ENCODE results near the gene KPNB1. TPM values are rescaled to one million over a fixed set of nuclear protein-coding genes. Genes with fewer than 3 reads are reported as not detected.
A peak's percentile ranks its signal among the peaks of the same experiment; 100 is the strongest.

The KPNB1 gene
- total RNA-seq, 2 donors from 2014 or later, result 183 to 196 TPM

- Mint-ChIP-seq H3K27ac (no peak overlapping the region), H3K4me1 (peaks cover 36% of the 10 kb centered on the region), H3K36me3 (ENCODE audit: low read depth) (peaks cover 2% of the 10 kb centered on the region), H3K27me3 (peaks cover 14% of the 10 kb centered on the region), H3K4me3 (peak overlapping the region; percentile 95)
- ATAC-seq, result no peak
- no peaks in the 10 kb centered on the region for H3K9me3 ChIP-seq (ENCODE audit: control insufficient read depth, low read length, poor library complexity, severe bottlenecking)
- DNase-seq, result no peak
Measured at GRCh38 chr17:47732399-47733046, 82.8 kb downstream of the KPNB1 start.

- ATAC-seq, result peak; percentile 94
- H3K27ac Mint-ChIP-seq, result peak within 1 kb of the TSS; percentile 94
- no peaks in the 10 kb centered on the region for H3K9me3 ChIP-seq (ENCODE audit: control insufficient read depth, low read length, poor library complexity, severe bottlenecking)
- peaks cover 14% of the 10 kb centered on the region for H3K27me3 Mint-ChIP-seq
- DNase-seq, result peak; percentile 70 to 84 (median 72)
- H3K36me3 Mint-ChIP-seq (ENCODE audit: low read depth), result peaks cover 2% of the 10 kb centered on the region
- peaks cover 36% of the 10 kb centered on the region for H3K4me1 Mint-ChIP-seq
- H3K4me3 Mint-ChIP-seq, result peak within 1 kb of the TSS; percentile 95
Measured at GRCh38 chr17:47733047-47733673, 83.4 kb downstream of the KPNB1 start, which contains the start of gene TBX21. TBX21 (plus strand) TSS chr17:47733236; CDS start chr17:47733455, 219 bp downstream.

GRCh38 chr17:47733674-47734410 is 84.1 kb downstream of the KPNB1 start:
- peaks cover 8% of the 10 kb centered on the region for H3K27me3 Mint-ChIP-seq
- peak; percentile 5 for ATAC-seq
- no peak for DNase-seq
- H3K4me1 Mint-ChIP-seq, result peaks cover 33% of the 10 kb centered on the region
- no peaks in the 10 kb centered on the region for H3K9me3 ChIP-seq (ENCODE audit: control insufficient read depth, low read length, poor library complexity, severe bottlenecking)
- peaks cover 2% of the 10 kb centered on the region for H3K36me3 Mint-ChIP-seq (ENCODE audit: low read depth)
- peak overlapping the region; percentile 94 for H3K27ac Mint-ChIP-seq
- peak overlapping the region; percentile 95 for H3K4me3 Mint-ChIP-seq

GRCh38 chr17:47735139-47735464 is 85.4 kb downstream of the KPNB1 start:
- Mint-ChIP-seq H3K36me3 (ENCODE audit: low read depth) (peaks cover 2% of the 10 kb centered on the region), H3K4me1 (peaks cover 35% of the 10 kb centered on the region), H3K27ac (peak overlapping the region; percentile 94), H3K27me3 (peaks cover 8% of the 10 kb centered on the region), H3K4me3 (peak overlapping the region; percentile 95)
- no peak for ATAC-seq
- no peak for DNase-seq
- H3K9me3 ChIP-seq (ENCODE audit: control insufficient read depth, low read length, poor library complexity, severe bottlenecking), result no peaks in the 10 kb centered on the region

Other genes with a start within 250 kb of the KPNB1 start
- gene NPEPPS, start 118.8 kb upstream of the KPNB1 start, total RNA-seq, result 100 to 1,000 TPM in 1 of 2 donors, 10 to 100 TPM in 1; 88.3 to 100 TPM
- gene TBKBP1, start 44.2 kb downstream of the KPNB1 start, total RNA-seq, result 1 to 10 TPM; 2.4 to 2.6 TPM
- gene TBX21, start 83.3 kb downstream of the KPNB1 start, total RNA-seq, result 1 to 10 TPM; 7.9 to 8.8 TPM
- 10 to 100 TPM; 52.4 to 59.6 TPM for gene OSBPL7, start 171.9 kb downstream of the KPNB1 start, total RNA-seq
- 10 to 100 TPM; 82.3 to 90.2 TPM for gene MRPL10, start 181.6 kb downstream of the KPNB1 start, total RNA-seq
- gene LRRC46, start 181.8 kb downstream of the KPNB1 start, total RNA-seq, result under 1 TPM; 0.90 to 0.99 TPM
- 10 to 100 TPM; 21.4 to 27.1 TPM for gene SCRN2, start 191.4 kb downstream of the KPNB1 start, total RNA-seq
- gene SP6, start 201.2 kb downstream of the KPNB1 start, total RNA-seq, result under 1 TPM; 0.20 to 0.21 TPM
- 10 to 100 TPM; 28.2 to 33.2 TPM for gene SP2, start 246.3 kb downstream of the KPNB1 start, total RNA-seq